Peyer's patch (tissue), 4 donors: ENCODE measurements around the gene LAMTOR4. TPM values are rescaled to one million over a fixed set of nuclear protein-coding genes. Genes with fewer than 3 reads are reported as not detected.
A peak's percentile ranks its signal among the peaks of the same experiment; 100 is the strongest.

Experiments
- DNase-seq, 3 donors: peaks; one replicate each; pipeline ENCODE4 v3.0.0-alpha.2; 2017 to 2019
- H3K27ac ChIP-seq, 4 donors: fragments of 200-600 bp; sonication (generic); one replicate each; pipeline ENCODE4 v1.5.1; 2016 to 2019
- H3K27me3 ChIP-seq, 2 donors: fragments of 200-600 bp; sonication (generic); one replicate each; pipeline ENCODE4 v1.5.1; 2019
- H3K36me3 ChIP-seq, 3 donors: fragments of 200-600 bp; sonication (generic); one replicate each; pipeline ENCODE4 v1.5.1; 2016 to 2019
- H3K4me1 ChIP-seq, 4 donors: fragments of 200-600 bp; sonication (generic); one replicate each; pipeline ENCODE4 v1.5.1; 2016 to 2019
- H3K4me3 ChIP-seq, 4 donors: fragments of 200-600 bp; sonication (generic); 1 replicate in 3 of 4; 2 replicates in 1 of 4; pipeline ENCODE4 v1.5.1; 2016 to 2019; ENCODE audit warnings: mild to moderate bottlenecking in 1 of 4
- H3K9me3 ChIP-seq, 4 donors: fragments of 200-600 bp; sonication (generic); one replicate each; pipeline ENCODE4 v1.5.1; 2016 to 2019; ENCODE audit warnings: mild to moderate bottlenecking in 1 of 4
- CTCF ChIP-seq, 6 experiments: fragments of 450-650 bp in 4 of 6; fragments of 200-600 bp in 2 of 6; sonication (generic) in 1 of 6; IDR thresholded peaks; one replicate each; pipeline ENCODE4 v1.5.1; 2017 to 2019; ENCODE audit warnings: antibody characterized with exemption in 6 of 6, mild to moderate bottlenecking in 3 of 6, moderate library complexity in 1 of 6
- POLR2A ChIP-seq, 2 donors: fragments of 450-650 bp; IDR thresholded peaks; one replicate each; pipeline ENCODE4 v1.5.1; 2017; ENCODE audit warnings: antibody characterized with exemption in 2 of 2, mild to moderate bottlenecking in 2 of 2, moderate library complexity in 2 of 2
- total RNA-seq, 4 donors: library from RNA; depleted of rRNA; stranded (reverse); fragments of >200 nt; gene quantifications; one replicate each; pipeline ENCODE4 v1.1.0, GENCODE V29; 2016

Gene LAMTOR4
- total RNA-seq, 4 donors from 2014 or later, result 194 to 312 (median 237) TPM

GRCh38 chr7:100119072-100119969 lies 29.4 kb upstream of the LAMTOR4 start, which contains the start of the genes CNPY4 and TAF6:
Gene CNPY4 (plus strand): TSS chr7:100119634. CDS start chr7:100119745, 111 bp downstream.
Gene TAF6 (minus strand): TSS chr7:100119358. CDS start chr7:100114209, 5,149 bp downstream.
- Histone ChIP-seq H3K27ac (peak within 1 kb of the TSS; percentile 82 to 90 (median 84)), H3K4me3 (peak within 1 kb of the TSS; percentile 57 to 97 (median 76)), H3K36me3 (peaks cover 0 to 4% (median 0%) of the 10 kb centered on the region in 3 donors), H3K9me3 (no peaks in the 10 kb centered on the region), H3K27me3 (no peaks in the 10 kb centered on the region), H3K4me1 (peaks cover 5 to 21% (median 7%) of the 10 kb centered on the region in 4 donors)
- peak; percentile 60 for TF ChIP-seq POLR2A (IDR thresholded peaks at IDR 0.05)
- TF ChIP-seq CTCF (IDR thresholded peaks at IDR 0.05), result peak in 4 of 6 experiments; percentile 7 to 21 (median 13)
- peak; percentile 91 to 97 (median 94) for DNase-seq

GRCh38 chr7:100119970-100120732 lies 28.6 kb upstream of the LAMTOR4 start:
- no peak for TF ChIP-seq POLR2A (IDR thresholded peaks at IDR 0.05)
- TF ChIP-seq CTCF (IDR thresholded peaks at IDR 0.05), result no peak
- no peaks in the 10 kb centered on the region for H3K9me3 ChIP-seq
- H3K4me3 ChIP-seq, result peak overlapping the region; percentile 57 to 97 (median 76)
- no peaks in the 10 kb centered on the region for H3K27me3 ChIP-seq
- peak overlapping the region; percentile 82 to 90 (median 84) for H3K27ac ChIP-seq
- H3K36me3 ChIP-seq, result no peaks in the 10 kb centered on the region
- peak in 2 of 3 donors; percentile 69 to 84 for DNase-seq
- peaks cover 5 to 29% (median 7%) of the 10 kb centered on the region in 4 donors for H3K4me1 ChIP-seq

- TF ChIP-seq CTCF (IDR thresholded peaks at IDR 0.05) (no peak), POLR2A (IDR thresholded peaks at IDR 0.05) (no peak)
- Histone ChIP-seq H3K4me1 (peaks cover 5 to 34% (median 11%) of the 10 kb centered on the region in 4 donors), H3K4me3 (peak overlapping the region in 3 of 4 donors; percentile 71 to 97 (median 80)), H3K36me3 (no peaks in the 10 kb centered on the region), H3K9me3 (no peaks in the 10 kb centered on the region), H3K27me3 (no peaks in the 10 kb centered on the region), H3K27ac (peak overlapping the region in 3 of 4 donors; percentile 82 to 85 (median 82))
- DNase-seq, result no peak
These were observed 28.0 kb upstream of the LAMTOR4 start for GRCh38 chr7:100120733-100121036.

GRCh38 chr7:100122067-100122466 lies 26.7 kb upstream of the LAMTOR4 start:
- DNase-seq, result no peak

GRCh38 chr7:100122568-100122967 lies 26.1 kb upstream of the LAMTOR4 start:
- no peak overlapping the region for H3K4me3 ChIP-seq
- no peaks in the 10 kb centered on the region for H3K9me3 ChIP-seq
- DNase-seq, result no peak
- H3K36me3 ChIP-seq, result no peaks in the 10 kb centered on the region
- no peaks in the 10 kb centered on the region for H3K27me3 ChIP-seq
- H3K27ac ChIP-seq, result no peak overlapping the region
- peaks cover 5 to 41% (median 16%) of the 10 kb centered on the region in 4 donors for H3K4me1 ChIP-seq
- TF ChIP-seq CTCF (IDR thresholded peaks at IDR 0.05) (no peak), POLR2A (IDR thresholded peaks at IDR 0.05) (no peak)

More at GRCh38 chr7:100122067-100122466, 26.7 kb upstream of the LAMTOR4 start:
- no peaks in the 10 kb centered on the region for H3K27me3 ChIP-seq
- no peak for TF ChIP-seq POLR2A (IDR thresholded peaks at IDR 0.05)
- no peaks in the 10 kb centered on the region for H3K9me3 ChIP-seq
- H3K36me3 ChIP-seq, result no peaks in the 10 kb centered on the region
- H3K4me1 ChIP-seq, result peaks cover 5 to 41% (median 16%) of the 10 kb centered on the region in 4 donors
- H3K27ac ChIP-seq, result no peak overlapping the region
- no peak overlapping the region for H3K4me3 ChIP-seq
